Adrenal gland (tissue), 12 donors: ENCODE measurements around the gene PPOX. TPM values are rescaled to one million over a fixed set of nuclear protein-coding genes. Genes with fewer than 3 reads are reported as not detected.

ENCODE experiments used
- DNase-seq, 7 donors: peaks; one replicate each; pipeline ENCODE4 v3.0.0-alpha.2; 2019 to 2020
- H3K27ac ChIP-seq, 5 donors: fragments of 200-600 bp; sonication (generic) in 4 of 5; 1 replicate in 3 of 5; 2 replicates in 2 of 5; pipeline versions ENCODE4 v1.5.1 to v1.8.0; 2016 to 2020; ENCODE audit warnings: mild to moderate bottlenecking in 1 of 5
- H3K27me3 ChIP-seq: fragments of 200-600 bp; 2 replicates; pipeline ENCODE4 v1.8.0; 2021
- H3K36me3 ChIP-seq, 2 donors: fragments of 200-600 bp; replicated peaks in 1 of 2; 1 replicate in 1 of 2; 2 replicates in 1 of 2; pipeline versions ENCODE4 v1.5.1 to v1.8.0; 2018 to 2022
- H3K4me1 ChIP-seq, 2 donors: fragments of 200-600 bp; replicated peaks in 1 of 2; 1 replicate in 1 of 2; 2 replicates in 1 of 2; pipeline versions ENCODE4 v1.5.1 to v1.8.0; 2018 to 2021
- H3K4me3 ChIP-seq, 4 donors: fragments of 200-600 bp; sonication (generic) in 3 of 4; one replicate each; pipeline ENCODE4 v1.5.1; 2016 to 2018
- H3K9me3 ChIP-seq, 3 donors: fragments of 200-600 bp; sonication (generic) in 1 of 3; replicated peaks in 1 of 3; 1 replicate in 2 of 3; 2 replicates in 1 of 3; pipeline versions ENCODE4 v1.5.1 to v1.8.0; 2016 to 2021
- POLR2A ChIP-seq, 2 donors: fragments of 450-650 bp; IDR thresholded peaks; one replicate each; pipeline ENCODE4 v1.6.1; 2017; ENCODE audit warnings: antibody characterized with exemption in 2 of 2, mild to moderate bottlenecking in 2 of 2, moderate library complexity in 1 of 2
- WGBS, 4 donors: extraction: QIAGEN DNeasy Blood & Tissue Kit in 2 of 4; methylation state at CpG; one replicate each; pipeline versions ENCODE4 v1.1.5 to v1.1.7; 2013 to 2017; 5-methylcytosine and 5-hydroxymethylcytosine counted together
- intact Hi-C, 2 donors: fragments of 100-400 bp; cut with DNase I; formaldehyde crosslinking; loops; one replicate each; pipeline versions ENCODE4 v1.14.1 to v1.15.0; 2022 to 2023
- polyA plus RNA-seq, 3 donors: library from polyadenylated mRNA; stranded (reverse); fragments of 200-250 nt in 2 of 3; fragments of 350-450 nt in 1 of 3; fragmentation: Illumina TruSeq in 1 of 3; extraction: RNeasy Lipid Tissue Mini Kit (QIAGEN cat#74804) in 1 of 3; gene quantifications; one replicate each; pipeline ENCODE4 v1.2.3, GENCODE V29; 2013 to 2014
- total RNA-seq, 9 donors: library from RNA; depleted of rRNA in 4 of 9; stranded (reverse); fragments of >200 nt in 4 of 9; fragments of 120-200 nt in 1 of 9; fragmentation: NEBNext Ultra II Directional in 1 of 9; extraction: Animal tissue kit (Norgen Biotek cat#: 25700) in 1 of 9; gene quantifications; one replicate each; pipeline versions ENCODE4 v1.1.0 to v1.2.4, GENCODE V29; 2013 to 2023
- TF ChIP-seq, protein P1 (sequence below), 6 experiments: fragments of 450-650 bp in 4 of 6; fragments of 200-600 bp in 2 of 6; sonication (generic) in 1 of 6; IDR thresholded peaks; 1 replicate in 5 of 6; 2 replicates in 1 of 6; pipeline versions ENCODE4 v1.5.1 to v1.8.0; 2016 to 2021; ENCODE audit warnings: antibody characterized with exemption in 6 of 6, mild to moderate bottlenecking in 2 of 6, moderate library complexity in 1 of 6
- donor health status: healthy with polysubstance abuse.
- donor health status: Bipolar disorder and iron deficiency.
- donor health status: DM: yes; HTN: yes; CAD: no.
- donor health status: DM: no; HTN: no; CAD: no.
- donor health status: DM: no; HTN: no; CAD: no.
- donor health status: DM: yes; HTN: yes; CAD: no.

Gene PPOX
- total and polyA plus RNA-seq, 12 donors, result 13.2 to 268 (median 39.0) TPM

DNA sequence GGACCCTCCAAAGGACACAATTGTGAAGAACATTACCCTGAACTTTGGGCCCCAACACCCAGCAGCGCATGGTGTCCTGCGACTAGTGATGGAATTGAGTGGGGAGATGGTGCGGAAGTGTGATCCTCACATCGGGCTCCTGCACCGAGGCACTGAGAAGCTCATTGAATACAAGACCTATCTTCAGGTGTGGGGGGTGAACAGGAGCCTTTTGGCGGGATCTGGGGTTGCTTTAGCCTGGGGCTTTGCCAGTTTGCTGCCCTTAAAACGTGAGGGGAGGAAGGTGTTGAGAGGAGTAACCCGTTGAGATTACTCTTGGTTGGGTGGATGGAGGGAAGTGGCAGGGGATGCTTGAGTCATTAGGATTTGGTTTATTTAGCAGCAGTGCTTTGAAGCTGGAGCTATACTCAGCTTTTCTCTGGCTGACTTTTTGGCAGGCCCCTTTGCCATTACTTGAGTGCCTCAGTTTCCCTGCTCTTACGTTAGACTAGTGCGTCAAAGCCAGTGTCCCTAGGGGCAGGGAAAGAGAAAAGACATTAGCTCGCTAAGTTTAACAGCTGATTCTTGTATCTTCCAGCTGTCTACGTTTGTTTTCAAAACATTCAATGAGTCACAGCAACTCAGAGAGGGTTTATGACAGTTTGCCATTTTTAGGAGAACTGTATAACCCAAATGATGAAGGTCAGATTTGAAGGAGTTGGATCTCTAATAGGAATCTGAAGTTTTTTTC, 40.4 kb downstream of the PPOX start:
- WGBS, 4 donors, result 61 to 67% (median 64%) methylated on average over 12 of the region's 12 CpGs

DNA sequence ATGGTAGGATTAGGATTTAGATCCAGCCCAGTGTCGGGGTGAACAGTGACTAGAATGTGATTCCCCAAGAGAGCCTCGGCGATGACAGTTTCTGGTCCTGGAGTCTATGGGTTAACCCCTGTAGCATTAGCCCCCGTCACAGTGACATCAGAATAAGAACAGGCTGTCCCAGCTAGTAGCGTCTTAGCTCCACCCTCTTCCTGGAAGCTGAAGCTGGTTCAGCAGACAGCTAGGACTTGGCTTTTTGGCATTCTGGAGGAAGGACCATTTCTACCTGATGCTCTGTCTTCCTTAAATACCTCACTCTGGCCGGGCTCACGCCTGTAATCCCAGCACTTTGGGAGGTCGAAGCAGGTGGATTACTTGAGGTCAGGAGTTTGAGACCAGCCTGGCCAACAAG, 40.9 kb downstream of the PPOX start:
- intact Hi-C loops, result no loop called here
- Histone ChIP-seq H3K27ac (peak overlapping the region; percentile 59 to 95 (median 77)), H3K4me3 (peak overlapping the region in 1 of 4 donors; percentile 35), H3K36me3 (peaks cover 0 to 74% of the 10 kb centered on the region in 2 donors), H3K4me1 (peaks cover 33 to 65% of the 10 kb centered on the region in 2 donors), H3K27me3 (no peaks in the 10 kb centered on the region), H3K9me3 (no peaks in the 10 kb centered on the region)
- TF ChIP-seq, protein P1, sequence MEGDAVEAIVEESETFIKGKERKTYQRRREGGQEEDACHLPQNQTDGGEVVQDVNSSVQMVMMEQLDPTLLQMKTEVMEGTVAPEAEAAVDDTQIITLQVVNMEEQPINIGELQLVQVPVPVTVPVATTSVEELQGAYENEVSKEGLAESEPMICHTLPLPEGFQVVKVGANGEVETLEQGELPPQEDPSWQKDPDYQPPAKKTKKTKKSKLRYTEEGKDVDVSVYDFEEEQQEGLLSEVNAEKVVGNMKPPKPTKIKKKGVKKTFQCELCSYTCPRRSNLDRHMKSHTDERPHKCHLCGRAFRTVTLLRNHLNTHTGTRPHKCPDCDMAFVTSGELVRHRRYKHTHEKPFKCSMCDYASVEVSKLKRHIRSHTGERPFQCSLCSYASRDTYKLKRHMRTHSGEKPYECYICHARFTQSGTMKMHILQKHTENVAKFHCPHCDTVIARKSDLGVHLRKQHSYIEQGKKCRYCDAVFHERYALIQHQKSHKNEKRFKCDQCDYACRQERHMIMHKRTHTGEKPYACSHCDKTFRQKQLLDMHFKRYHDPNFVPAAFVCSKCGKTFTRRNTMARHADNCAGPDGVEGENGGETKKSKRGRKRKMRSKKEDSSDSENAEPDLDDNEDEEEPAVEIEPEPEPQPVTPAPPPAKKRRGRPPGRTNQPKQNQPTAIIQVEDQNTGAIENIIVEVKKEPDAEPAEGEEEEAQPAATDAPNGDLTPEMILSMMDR (IDR thresholded peaks at IDR 0.05), result no peak
- peak; percentile 6 to 36 for TF ChIP-seq POLR2A (IDR thresholded peaks at IDR 0.05)
- DNase-seq, result peak; percentile 71 to 91 (median 86)
- 33 to 45% (median 39%) methylated on average over 8 of the region's 8 CpGs for WGBS, 4 donors

More for the DNA sequence above, 40.4 kb downstream of the PPOX start:
- DNase-seq, result peak in 3 of 7 donors; percentile 35 to 72 (median 57)
- intact Hi-C loops, result no loop called here
- TF ChIP-seq, protein P1 (IDR thresholded peaks at IDR 0.05), result no peak
- peak in 1 of 2 donors; percentile 9 for TF ChIP-seq POLR2A (IDR thresholded peaks at IDR 0.05)
- peak overlapping the region; percentile 59 to 95 (median 77) for H3K27ac ChIP-seq
- H3K4me1 ChIP-seq, result peaks cover 36 to 69% of the 10 kb centered on the region in 2 donors
- no peaks in the 10 kb centered on the region for H3K27me3 ChIP-seq
- peak overlapping the region in 1 of 4 donors; percentile 35 for H3K4me3 ChIP-seq
- H3K36me3 ChIP-seq, result peaks cover 0 to 68% of the 10 kb centered on the region in 2 donors
- H3K9me3 ChIP-seq, result no peaks in the 10 kb centered on the region

DNA sequence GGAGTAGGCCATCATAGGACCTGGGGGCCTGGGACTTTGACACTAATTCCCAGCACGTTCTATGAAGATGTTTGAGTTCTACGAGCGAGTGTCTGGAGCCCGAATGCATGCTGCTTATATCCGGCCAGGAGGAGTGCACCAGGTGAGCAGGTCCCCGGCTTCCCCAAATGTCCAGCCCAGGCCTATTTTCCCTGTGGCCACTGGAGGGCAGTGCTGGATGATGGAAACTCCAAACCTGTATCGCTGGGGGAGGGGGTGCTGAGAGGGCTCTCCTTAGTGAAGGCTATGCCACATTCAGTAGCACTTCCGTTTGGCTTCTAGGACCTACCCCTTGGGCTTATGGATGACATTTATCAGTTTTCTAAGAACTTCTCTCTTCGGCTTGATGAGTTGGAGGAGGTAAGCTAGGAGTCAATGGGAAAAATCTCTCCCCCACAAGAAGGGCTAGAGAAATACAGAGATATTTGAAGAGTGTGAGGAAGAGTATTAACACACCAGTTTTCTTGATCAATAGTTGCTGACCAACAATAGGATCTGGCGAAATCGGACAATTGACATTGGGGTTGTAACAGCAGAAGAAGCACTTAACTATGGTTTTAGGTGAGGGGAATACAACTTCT, 43.7 kb downstream of the PPOX start:
- peak overlapping the region in 3 of 5 donors; percentile 11 to 95 (median 54) for H3K27ac ChIP-seq
- 28 to 34% (median 33%) methylated on average over 11 of the region's 11 CpGs for WGBS, 4 donors
- peaks cover 22 to 43% of the 10 kb centered on the region in 2 donors for H3K4me1 ChIP-seq
- no peaks in the 10 kb centered on the region for H3K27me3 ChIP-seq
- H3K9me3 ChIP-seq, result no peaks in the 10 kb centered on the region
- DNase-seq, result peak; percentile 78 to 90 (median 88)
- H3K36me3 ChIP-seq, result peaks cover 0 to 86% of the 10 kb centered on the region in 2 donors
- intact Hi-C loops, result no loop called here
- no peak overlapping the region for H3K4me3 ChIP-seq
- TF ChIP-seq, protein P1 (IDR thresholded peaks at IDR 0.05), result peak; percentile 86 to 93 (median 92)
- no peak for TF ChIP-seq POLR2A (IDR thresholded peaks at IDR 0.05)

DNA sequence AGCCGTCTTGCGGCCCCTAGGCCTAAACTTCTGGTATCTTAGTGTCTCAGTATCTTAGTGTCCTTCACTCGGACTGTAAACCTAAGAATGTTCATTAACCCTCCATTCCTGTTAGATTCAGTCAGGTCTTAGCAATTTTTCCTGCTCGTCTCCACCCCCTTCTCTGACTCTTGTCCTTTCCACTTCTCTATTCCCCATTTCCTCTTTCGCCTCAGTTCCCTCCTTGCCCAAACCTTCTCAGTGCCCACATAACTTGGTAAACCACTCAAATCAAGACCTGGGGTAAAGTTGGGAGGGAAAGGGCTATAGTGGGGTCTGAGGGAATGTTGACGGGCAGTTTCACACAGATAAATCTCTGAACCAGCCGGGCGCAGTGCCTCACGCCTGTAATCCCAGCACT, 48.1 kb downstream of the PPOX start:
- Histone ChIP-seq H3K4me3 (no peak overlapping the region), H3K27ac (peak overlapping the region in 3 of 5 donors; percentile 28 to 84 (median 62)), H3K27me3 (no peaks in the 10 kb centered on the region), H3K9me3 (no peaks in the 10 kb centered on the region), H3K36me3 (peaks cover 0 to 57% of the 10 kb centered on the region in 2 donors), H3K4me1 (peaks cover 0 to 14% of the 10 kb centered on the region in 2 donors)
- TF ChIP-seq, protein P1 (IDR thresholded peaks at IDR 0.05), result no peak
- intact Hi-C loops, result no loop called here
- WGBS, 4 donors, result 76 to 84% (median 82%) methylated on average over 9 of the region's 9 CpGs
- no peak for DNase-seq
